Measurements from ENCODE around the gene KRTAP10-12. TPM values are rescaled to one million over a fixed set of nuclear protein-coding genes. Genes with fewer than 3 reads are reported as not detected.
A peak's percentile ranks its signal among the peaks of the same experiment; 100 is the strongest.
"Not testable (repeated sequence)": the region's sequence is repeated elsewhere in the genome, so short reads cannot be mapped to it uniquely, and the experiment has no call there.

Gene KRTAP10-12
- total RNA-seq, 1 experiment from 2014 or later: not detected

DNA sequence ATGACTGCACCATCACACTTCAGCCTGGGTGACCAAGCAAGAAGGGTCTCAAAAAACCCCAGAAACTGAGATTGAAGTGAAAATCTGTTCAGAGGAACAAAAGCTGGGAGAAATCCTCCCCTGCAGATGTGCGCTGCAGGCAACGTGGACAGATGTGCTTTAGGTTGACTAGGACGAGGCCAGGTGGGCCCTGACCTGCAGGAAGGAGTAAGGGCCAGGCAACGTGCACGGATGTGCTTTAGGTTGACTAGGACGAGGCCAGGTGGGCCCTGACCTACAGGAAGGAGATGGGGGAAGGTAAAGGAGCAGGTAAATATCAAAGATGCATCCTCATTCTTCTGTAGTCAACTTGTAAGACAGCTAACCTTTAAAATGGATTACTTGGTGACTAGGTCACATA lies 12.5 kb upstream of the KRTAP10-12 start:
- intact Hi-C loops (cut with micrococcal nuclease; ENCODE audit: unreplicated experiment): no loop called here
- no peaks in the 10 kb centered on the region for H3K36me3 ChIP-seq (ENCODE audit: insufficient read depth, low read length, poor library complexity, severe bottlenecking)
- H3K4me3 ChIP-seq (ENCODE audit: low read depth, low read length, poor library complexity, severe bottlenecking): no peak overlapping the region
- H3K9me3 ChIP-seq (ENCODE audit: low read depth, low read length, poor library complexity, severe bottlenecking): no peaks in the 10 kb centered on the region
- ChIA-PET POLR2A (ENCODE audit: low non-redundant PET) (no interaction called here), CTCF (no interaction called here)
- H3K4me1 ChIP-seq (ENCODE audit: insufficient read depth, low read length, poor library complexity, severe bottlenecking): no peaks in the 10 kb centered on the region
- no peak for TF ChIP-seq EZH2 (IDR thresholded peaks at IDR 0.05; ENCODE audit: borderline replicate concordance, low read depth, low read length, poor library complexity, severe bottlenecking)
- TF ChIP-seq, protein P1, sequence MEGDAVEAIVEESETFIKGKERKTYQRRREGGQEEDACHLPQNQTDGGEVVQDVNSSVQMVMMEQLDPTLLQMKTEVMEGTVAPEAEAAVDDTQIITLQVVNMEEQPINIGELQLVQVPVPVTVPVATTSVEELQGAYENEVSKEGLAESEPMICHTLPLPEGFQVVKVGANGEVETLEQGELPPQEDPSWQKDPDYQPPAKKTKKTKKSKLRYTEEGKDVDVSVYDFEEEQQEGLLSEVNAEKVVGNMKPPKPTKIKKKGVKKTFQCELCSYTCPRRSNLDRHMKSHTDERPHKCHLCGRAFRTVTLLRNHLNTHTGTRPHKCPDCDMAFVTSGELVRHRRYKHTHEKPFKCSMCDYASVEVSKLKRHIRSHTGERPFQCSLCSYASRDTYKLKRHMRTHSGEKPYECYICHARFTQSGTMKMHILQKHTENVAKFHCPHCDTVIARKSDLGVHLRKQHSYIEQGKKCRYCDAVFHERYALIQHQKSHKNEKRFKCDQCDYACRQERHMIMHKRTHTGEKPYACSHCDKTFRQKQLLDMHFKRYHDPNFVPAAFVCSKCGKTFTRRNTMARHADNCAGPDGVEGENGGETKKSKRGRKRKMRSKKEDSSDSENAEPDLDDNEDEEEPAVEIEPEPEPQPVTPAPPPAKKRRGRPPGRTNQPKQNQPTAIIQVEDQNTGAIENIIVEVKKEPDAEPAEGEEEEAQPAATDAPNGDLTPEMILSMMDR (conservative IDR thresholded peaks at IDR 0.05; ENCODE audit: low read depth, low read length): no peak
- H3K27me3 ChIP-seq (replicated peaks; ENCODE audit: insufficient read depth, low read depth, low read length, poor library complexity): no peaks in the 10 kb centered on the region
- BruUV-seq (replicated peaks): no TSS peak
- no peak for DNase-seq (ENCODE audit: low spot score)
- no peak overlapping the region for H3K27ac ChIP-seq (ENCODE audit: low read depth, low read length, poor library complexity, severe bottlenecking)

DNA sequence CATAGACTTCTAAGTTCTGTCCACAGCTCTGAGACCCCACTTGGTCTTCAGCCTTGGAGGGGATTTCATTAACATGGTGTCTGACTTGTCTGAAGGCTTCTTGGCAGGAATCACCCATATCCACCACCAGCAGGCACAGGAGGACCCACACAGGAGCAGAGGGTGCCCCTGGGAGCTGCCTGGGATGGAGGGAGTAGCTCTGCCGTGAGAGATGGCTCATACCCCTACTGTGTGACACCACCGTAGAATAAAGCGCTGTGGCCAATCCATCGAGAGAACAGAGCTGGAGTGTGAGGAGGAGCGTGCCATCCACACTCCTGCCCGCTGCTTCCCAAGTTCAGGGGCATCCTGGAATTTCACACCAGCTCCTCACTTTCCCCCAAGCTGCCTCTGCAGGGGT lies 11.9 kb upstream of the KRTAP10-12 start:
- POLR2A ChIA-PET (ENCODE audit: low non-redundant PET); DNase-seq (ENCODE audit: low spot score): not testable (repeated sequence)

DNA sequence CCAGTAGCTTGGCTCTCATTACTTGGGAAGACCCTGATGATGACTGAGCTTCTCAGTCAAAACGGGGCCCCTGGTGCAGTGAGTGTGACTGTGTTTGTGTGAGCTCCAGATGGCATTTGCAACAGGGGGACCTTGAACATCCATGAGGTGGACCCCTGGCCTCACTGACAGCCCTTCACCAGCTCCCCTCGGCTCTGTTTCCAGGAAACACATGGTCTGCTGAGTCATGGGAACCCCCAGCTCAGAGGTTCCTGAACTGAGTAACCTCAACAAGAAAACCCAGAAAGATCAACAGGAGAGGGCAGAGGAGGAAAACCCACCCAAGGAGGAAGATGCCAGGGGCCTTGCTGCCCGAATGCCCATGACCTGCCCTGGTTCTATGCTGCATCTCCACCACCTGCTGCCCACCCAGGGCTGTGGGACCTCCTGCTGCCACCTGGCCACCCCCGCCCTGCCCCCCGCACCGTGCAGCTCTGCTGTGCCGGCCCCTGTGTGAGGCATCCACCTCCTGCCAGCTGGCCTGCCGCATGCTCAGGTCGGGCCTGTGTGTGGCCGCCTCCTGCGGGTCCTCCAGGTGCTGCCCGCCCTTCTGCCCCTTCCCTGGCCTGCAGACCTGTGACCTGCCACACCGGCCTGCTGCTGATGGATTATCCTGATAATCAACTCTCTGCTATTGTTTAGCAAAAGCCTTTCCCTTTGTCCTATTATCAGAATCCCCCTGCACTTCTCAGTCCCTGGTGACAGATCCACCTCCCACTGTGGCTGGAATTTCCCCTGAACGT lies 10.8 kb upstream of the KRTAP10-12 start:
- DNase-seq (ENCODE audit: low spot score): peak; percentile 35
- POLR2A ChIA-PET (ENCODE audit: low non-redundant PET): no interaction called here
- H3K27ac ChIP-seq (ENCODE audit: low read depth, low read length, poor library complexity, severe bottlenecking): peak overlapping the region; percentile 15
- TF ChIP-seq, protein P1 (conservative IDR thresholded peaks at IDR 0.05; ENCODE audit: low read depth, low read length): no peak
- TF ChIP-seq EZH2 (IDR thresholded peaks at IDR 0.05; ENCODE audit: borderline replicate concordance, low read depth, low read length, poor library complexity, severe bottlenecking): no peak
- no peaks in the 10 kb centered on the region for H3K36me3 ChIP-seq (ENCODE audit: insufficient read depth, low read length, poor library complexity, severe bottlenecking)
- no TSS peak for BruUV-seq (replicated peaks)
- CTCF ChIA-PET: no interaction called here
- intact Hi-C loops (cut with micrococcal nuclease; ENCODE audit: unreplicated experiment): no loop called here
- no peaks in the 10 kb centered on the region for H3K27me3 ChIP-seq (replicated peaks; ENCODE audit: insufficient read depth, low read depth, low read length, poor library complexity)
- no peaks in the 10 kb centered on the region for H3K4me1 ChIP-seq (ENCODE audit: insufficient read depth, low read length, poor library complexity, severe bottlenecking)
- H3K9me3 ChIP-seq (ENCODE audit: low read depth, low read length, poor library complexity, severe bottlenecking): no peaks in the 10 kb centered on the region
- no peak overlapping the region for H3K4me3 ChIP-seq (ENCODE audit: low read depth, low read length, poor library complexity, severe bottlenecking)

More for the DNA sequence above, 11.9 kb upstream of the KRTAP10-12 start:
- CTCF ChIA-PET; H3K4me1 ChIP-seq (ENCODE audit: insufficient read depth, low read length, poor library complexity, severe bottlenecking); H3K27ac ChIP-seq (ENCODE audit: low read depth, low read length, poor library complexity, severe bottlenecking); H3K27me3 ChIP-seq (replicated peaks; ENCODE audit: insufficient read depth, low read depth, low read length, poor library complexity); BruUV-seq (replicated peaks); H3K36me3 ChIP-seq (ENCODE audit: insufficient read depth, low read length, poor library complexity, severe bottlenecking); intact Hi-C loops (cut with micrococcal nuclease; ENCODE audit: unreplicated experiment); H3K4me3 ChIP-seq (ENCODE audit: low read depth, low read length, poor library complexity, severe bottlenecking); H3K9me3 ChIP-seq (ENCODE audit: low read depth, low read length, poor library complexity, severe bottlenecking): not testable (repeated sequence)
